Measurements from ENCODE around the gene RAP1GAP2.
A peak's percentile ranks its signal among the peaks of the same experiment; 100 is the strongest.

RAP1GAP2 gene

GRCh38 chr17:2786176-2786881, 9.9 kb upstream of the RAP1GAP2 start:
- DNase-seq = peak; percentile 57

DNA sequence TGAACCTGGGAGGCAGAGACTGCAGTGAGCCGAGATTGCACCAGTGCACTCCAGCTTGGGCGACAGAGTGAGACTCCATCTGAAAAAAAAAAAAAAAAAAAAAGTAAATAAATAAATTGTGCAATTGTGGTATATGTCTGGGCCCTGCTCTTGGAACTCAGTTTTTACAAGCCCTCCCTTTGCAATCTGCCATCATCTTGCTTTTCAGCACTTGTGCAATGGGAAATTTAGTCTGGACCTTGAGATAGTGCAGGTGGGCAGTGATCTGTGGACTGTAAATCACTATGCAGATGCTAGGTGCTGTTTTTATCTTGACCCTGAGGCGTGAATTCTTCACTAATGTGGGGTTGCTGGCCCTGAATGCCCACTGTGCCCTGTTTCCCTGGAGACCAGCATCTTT, 6.5 kb upstream of the RAP1GAP2 start:
- DNase-seq = no peak

DNA sequence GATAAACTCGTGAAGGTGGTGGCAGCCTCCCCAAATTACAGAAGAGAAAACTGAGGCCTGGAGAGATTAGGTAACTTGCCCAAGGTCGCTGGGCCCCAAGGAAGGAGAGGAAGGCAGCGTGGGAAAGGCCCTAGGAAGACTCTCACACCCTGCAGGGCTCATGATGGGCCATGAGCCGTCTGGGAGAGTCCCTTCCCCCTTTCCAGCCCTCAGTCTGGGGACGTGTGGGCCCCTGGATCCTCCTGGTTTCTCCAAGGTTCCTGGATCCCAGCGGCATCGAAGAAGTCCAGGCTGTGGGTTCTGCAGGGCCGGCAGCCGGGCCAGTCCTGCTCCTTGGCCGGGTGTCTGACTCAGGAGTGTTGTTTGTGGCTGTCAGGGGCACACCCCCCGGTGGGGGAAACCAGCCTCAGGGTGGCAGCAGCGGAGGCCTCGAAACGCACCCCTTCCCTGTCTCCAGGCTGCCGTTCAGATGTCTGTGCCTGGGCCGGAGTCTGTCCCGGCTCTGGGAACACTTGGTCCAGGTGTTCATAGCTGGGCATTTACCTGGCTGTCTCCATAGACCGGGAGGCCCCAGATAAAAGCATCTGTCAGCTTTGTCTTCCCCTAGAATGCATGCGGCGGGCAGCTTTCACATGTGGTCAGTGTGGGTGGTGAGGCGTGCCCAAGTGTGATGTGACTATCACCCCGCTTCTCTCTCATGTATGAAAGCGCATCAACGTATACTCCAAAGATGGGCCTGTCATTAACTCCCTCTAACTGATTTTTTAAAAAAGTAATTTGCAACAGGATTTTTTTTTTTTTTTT, 3.7 kb upstream of the RAP1GAP2 start:
- DNase-seq = no peak

DNA sequence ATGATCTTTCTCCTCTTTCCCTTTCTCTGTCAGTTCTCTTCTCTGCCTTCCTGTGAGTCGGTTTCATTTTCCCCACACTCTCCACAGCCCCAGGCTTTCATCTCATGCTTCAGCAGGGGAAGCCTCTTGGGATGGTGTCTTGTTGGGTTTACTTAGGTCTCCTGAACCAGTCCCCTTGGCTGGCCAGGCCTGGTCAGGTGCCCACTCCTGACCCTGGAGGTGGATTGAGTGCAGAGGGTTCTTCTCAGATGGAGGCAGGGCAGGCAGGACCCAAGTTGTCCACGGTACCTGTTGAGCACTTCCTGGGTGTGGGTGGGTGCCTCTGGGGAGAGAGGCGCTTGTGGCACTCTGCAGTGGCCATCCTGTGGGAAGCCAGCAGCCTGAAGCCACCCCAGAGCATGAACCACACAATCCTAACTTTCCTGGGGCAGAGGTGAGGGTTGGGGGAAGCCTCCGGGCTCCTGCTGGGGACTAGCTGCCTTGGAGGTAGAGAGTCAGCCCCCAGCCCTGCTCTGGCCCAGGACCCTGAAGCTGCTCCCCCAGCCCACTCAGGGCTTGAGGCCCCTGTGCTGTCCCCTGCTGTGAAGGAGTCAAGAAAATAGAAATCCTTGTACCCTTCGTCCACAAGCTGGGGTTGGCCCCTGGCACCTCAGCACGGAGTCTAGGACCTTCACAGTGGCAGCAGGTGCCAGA, 2.0 kb upstream of the RAP1GAP2 start:
- DNase-seq = no peak

DNA sequence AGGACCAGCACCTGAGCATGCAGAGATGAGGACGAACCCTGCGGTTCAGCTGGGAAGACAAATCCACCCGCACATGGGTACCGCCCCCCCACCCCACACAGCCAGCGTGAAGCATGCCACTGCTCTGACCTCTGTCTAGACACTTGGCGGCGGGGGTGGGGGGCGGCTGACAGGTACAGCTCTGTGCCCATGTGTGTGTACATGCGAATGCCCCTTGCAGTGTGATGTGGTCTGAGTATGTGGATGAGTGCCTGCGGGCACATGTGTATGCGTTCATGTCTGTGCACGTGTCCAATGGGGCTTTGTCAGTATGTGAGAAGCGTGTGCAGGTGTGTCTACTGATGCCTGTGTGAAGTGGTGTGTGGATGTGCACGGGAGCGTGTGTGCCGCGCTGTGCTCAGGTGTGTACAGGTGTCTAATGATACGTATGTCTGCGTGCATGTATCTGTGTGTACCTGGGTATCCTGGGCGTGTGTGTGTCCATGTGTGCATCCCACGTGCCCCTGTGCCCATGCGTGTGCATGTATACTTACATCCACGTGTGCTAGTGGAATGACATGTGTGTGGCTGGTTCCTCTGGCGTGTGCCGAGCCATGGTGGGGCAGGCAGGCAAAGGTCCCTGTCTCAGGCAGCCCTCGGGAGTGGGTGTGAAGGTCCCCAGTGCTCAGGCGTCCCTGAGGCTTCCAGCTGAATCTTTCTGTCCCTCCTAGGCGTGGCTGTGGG, 636 bp upstream of the RAP1GAP2 start:
- no peak for DNase-seq

- no peak for DNase-seq
These were observed 988 bp downstream of the RAP1GAP2 start for GRCh38 chr17:2797226-2797625.

- no peak for DNase-seq
These were observed 1.4 kb downstream of the RAP1GAP2 start for GRCh38 chr17:2797637-2798036.

GRCh38 chr17:2798188-2798587, 1.9 kb downstream of the RAP1GAP2 start:
- no peak for DNase-seq

DNA sequence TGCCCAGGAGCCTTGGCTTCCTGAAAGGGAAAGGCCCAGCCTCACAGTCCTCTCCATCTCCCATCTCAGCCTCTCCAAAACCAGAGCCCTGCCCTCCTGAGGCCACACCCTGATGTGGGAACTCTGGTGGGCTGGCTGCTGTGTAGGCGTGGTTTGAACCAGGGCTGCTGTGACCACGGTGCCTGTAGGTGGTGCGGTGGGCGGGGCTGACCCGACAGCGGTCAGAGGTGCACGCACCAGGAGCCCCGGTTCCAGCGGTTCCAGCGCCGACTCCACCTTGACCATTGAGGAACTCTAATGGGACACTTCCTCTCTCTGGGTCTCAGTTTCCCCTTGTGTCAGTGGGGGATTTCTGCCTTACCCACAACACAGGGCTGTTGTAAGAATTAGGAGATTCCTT, 2.4 kb downstream of the RAP1GAP2 start:
- no peak for DNase-seq

- no peak for DNase-seq
These were observed 3.4 kb downstream of the RAP1GAP2 start for GRCh38 chr17:2799653-2800052.

DNA sequence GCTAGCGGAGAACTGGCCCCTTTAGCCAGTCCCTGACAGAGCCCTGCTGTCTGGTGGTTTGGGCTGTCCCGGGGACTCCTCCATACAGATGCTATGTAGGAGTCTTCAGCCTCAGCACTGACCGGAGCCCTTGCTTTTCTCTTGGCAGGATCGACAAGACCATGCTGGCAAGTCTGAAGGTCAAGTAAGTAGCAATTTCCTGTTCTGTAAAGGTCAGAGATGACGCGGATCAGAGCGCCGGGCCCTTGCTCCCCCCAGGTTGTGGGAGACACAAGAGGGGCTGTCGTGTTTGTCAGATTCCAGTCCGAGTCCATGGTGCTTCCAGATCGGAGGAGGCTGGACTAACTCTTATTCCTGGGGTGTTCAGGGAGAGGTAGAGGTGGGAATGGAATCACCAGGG, 4.1 kb downstream of the RAP1GAP2 start:
- DNase-seq = no peak

DNA sequence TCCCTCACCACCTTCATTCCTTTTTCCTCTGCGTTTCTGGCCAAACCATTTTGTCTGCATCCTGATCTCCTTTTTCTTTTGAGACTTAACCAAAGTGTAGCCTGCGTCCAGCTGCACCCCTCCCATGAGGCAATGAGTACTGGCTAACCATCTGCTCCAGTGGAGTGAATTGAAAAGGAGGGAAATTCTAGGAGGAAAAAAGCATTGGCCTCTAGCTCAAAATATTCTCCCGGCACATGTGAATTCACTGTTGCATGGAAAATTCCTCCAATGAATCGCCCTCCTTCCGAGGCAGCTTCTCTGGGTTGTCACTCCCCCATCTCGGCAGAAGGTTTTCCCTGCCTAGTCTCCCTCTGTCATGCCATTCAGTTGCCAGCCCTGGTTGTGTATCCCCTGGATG, 5.6 kb downstream of the RAP1GAP2 start:
- no peak for DNase-seq

DNA sequence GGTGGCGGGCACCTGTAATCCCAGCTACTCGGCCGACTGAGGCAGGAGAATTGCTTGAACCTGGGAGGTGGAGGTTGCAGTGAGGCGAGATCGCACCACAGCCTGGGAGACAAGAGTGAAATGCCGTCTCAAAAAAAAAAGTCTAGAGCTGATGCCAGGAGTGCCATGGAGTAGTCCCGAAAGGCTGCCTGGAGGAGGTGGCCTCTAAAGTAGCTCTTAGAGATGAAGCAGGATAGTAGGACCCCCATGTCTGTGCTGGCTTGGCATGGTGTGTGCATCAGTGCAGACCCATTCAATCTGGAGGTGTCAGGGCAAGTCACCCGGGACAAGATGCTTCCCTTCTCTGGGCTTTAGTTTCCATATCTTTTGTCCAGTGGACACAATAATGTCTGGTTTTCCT, 6.3 kb downstream of the RAP1GAP2 start:
- DNase-seq = no peak

- no peak for DNase-seq
These were observed 7.1 kb downstream of the RAP1GAP2 start for GRCh38 chr17:2803386-2803785.

GRCh38 chr17:2803971-2804370, 7.7 kb downstream of the RAP1GAP2 start:
- no peak for DNase-seq

DNA sequence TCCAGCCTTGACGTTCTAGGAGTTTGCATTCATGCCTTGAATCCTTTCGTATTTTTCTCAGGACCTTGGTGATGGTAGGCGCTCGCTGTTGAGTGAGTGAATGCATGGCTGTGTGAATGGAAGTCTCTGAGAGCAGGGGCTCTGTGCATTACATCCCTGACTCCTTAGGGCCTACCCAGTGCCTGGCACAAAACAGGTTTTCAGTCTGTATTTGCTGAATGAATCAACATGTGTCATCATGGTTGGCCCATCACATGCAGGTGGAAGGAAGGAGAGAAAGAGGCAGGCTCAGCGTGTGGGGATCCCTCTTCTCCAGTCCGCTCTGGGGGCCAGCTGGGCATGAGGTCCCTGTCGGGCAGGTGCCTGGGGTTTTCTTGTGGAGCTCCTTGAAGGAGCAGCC, 8.7 kb downstream of the RAP1GAP2 start:
- DNase-seq = no peak

DNA sequence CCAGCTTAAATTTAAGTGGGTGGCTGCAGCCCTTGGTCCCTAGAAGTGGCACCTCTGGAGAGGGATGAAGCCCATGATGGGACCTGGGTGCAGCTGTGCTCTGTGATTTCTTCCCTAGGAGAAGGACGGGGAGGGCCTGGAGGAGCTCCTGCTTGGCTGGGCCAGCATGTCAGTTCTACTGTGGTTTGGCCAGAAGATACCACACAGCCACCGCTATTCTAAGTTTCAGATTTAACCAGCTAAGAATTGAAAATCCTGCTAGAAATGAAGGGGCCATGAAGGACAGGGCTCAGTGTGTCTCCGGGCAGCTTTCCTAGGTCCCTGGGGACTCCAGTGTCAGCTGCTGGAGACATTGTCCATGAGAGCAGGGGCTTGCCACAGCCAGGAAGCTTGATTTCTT, 9.7 kb downstream of the RAP1GAP2 start:
- no peak for DNase-seq

DNA sequence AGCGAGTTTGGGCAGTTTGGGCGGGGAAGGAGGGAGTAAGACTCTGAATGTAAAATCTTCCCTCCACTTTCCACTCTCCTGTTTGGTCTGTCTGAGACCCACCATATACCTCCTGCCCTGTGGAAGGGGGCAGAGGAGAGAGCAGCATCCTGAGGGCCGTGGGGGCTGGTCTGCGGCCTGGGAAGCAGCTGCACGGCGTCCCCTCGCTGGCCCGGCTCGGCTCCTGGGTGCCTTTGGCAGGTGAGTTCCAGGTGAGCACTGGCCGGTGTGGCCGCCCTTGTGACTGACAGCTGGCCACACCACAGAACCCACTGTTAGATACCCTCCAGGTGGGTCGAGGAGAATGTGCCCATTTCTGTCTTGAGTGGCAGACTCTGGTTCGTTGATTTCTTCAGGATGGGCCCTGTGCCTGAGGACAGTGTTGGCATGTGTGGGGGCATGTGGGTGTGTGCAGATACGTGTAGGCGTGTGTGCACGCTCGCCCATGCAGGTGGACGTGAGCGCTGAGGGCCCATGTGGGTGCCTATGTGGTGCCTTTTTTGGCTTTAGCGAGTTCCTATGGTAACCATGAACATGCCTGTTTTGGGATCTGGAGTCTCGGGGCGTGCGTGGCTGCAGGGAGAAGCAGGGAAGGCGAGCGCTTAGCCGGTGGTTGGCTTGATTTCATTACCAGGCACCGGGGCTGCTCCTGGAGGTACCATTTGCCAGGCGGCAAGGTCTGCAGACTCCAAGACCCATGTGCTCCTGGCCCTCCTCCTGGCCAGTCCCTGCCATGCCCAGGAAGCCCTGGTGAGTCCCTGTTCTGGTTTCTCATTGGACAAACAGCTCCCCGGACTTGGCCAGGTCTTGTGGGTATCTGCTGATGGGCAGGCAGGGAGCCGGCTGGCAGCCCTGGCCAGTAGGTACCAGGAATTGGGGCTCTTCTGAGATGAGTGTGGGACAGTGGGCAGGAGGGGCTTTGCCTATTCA, 12.4 kb downstream of the RAP1GAP2 start:
- no peak for DNase-seq

GRCh38 chr17:2809337-2809736, 13.1 kb downstream of the RAP1GAP2 start:
- DNase-seq = no peak

DNA sequence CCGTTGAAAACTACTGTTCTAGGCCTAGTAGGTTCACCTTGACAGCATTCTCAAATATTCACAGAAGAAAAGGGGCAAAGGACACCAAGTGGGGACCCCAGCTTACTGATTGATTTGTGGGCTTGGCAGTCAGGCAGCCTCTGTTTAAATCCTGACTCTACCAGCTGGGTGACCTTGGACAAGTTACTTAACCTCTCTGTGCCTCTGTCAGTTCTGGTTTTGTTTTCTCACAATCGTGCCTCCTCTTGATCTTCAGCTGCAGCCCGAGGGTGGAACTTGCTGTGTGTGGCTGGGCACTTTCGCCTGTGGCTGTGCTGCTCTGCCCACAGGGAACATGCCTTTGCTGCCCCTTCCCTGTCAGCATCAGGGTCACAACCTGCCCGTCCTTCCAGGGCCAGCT, 17.8 kb downstream of the RAP1GAP2 start:
- no peak for DNase-seq

DNA sequence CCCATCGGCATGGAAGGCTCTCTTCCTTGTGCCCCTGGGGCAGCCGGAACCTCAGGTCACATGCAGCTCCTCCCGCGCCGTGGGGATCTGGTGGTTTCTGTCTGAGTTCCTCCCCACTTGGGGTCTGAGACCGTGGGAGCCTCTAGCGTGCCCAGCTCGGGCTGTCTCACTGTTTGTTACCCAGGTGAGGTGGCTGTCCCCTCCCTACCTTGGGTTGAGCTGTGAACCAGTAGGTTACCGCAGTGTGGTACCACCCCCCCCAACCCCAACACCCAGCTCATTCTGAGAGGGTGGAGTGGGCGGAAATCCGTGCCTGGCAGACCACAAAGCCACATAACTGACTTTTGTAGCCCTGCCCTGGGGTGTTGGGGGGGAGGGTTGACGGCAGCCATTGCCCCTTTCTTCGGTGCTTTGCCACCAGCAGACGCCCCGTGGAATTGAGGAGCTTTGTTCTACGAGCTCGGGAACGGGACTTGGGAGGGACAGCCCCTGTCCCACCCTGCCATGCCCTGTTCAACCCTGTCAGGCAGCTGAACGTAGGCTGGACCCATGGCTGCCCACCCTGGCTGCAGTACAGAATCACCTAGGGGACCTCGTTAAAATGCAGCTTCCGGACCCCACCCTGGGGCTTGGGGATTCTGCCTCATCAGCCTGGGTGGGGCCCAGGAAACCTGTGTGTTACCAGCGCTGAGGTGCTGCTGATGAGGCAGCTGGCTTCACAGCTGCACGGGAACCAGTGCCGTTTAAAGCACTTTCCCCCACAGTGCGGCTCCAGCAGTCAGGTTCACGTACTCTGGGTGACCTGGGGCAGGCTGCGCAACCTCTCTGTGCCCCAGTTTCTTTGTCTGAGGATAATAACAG, 18.5 kb downstream of the RAP1GAP2 start:
- DNase-seq = no peak
